IMR-90 (cell line): Measurements from ENCODE around the gene PIEZO1. TPM values are rescaled to one million over a fixed set of nuclear protein-coding genes. Genes with fewer than 3 reads are reported as not detected.

ENCODE experiments used
- ATAC-seq: fragments of 200-7000 bp; cut with Tn5 transposase; 2 replicates; pipeline ENCODE4 v1.9.1; 2020; ENCODE audit warnings: low read depth, mild to moderate bottlenecking, moderate library complexity
- BruUV-seq: library from RNA; stranded (reverse); fragments of 400-500 nt; replicated peaks from 2 replicates; lab custom pipeline; 2021; lab: Mats Ljungman, UMichigan
- CTCF ChIA-PET: fragments of 300-600 bp; formaldehyde crosslinking; extraction: SDS; loops from one replicate; lab custom pipeline; 2021; ENCODE audit warnings: antibody characterized with exemption; lab: Yijun Ruan, JAX
- POLR2A ChIA-PET: fragments of 300-600 bp; sonication (Branson Sonifier 250); formaldehyde crosslinking; loops from one replicate; lab custom pipeline; 2022; ENCODE audit warnings: antibody characterized with exemption; ENCODE audit not compliant: unreplicated experiment; lab: Charles Lee
- DNase-seq: peaks from one replicate; pipeline ENCODE4 v3.0.0; 2013
- H2AFZ ChIP-seq: replicated peaks from 2 replicates; pipeline ENCODE3; 2013; ENCODE audit warnings: low read length, mild to moderate bottlenecking; ENCODE audit not compliant: poor library complexity
- H2AK5ac ChIP-seq: 2 replicates; pipeline ENCODE4 v1.6.1; 2013; ENCODE audit warnings: low read depth, low read length, inconsistent platforms
- H2AK9ac ChIP-seq: replicated peaks from 2 replicates; pipeline ENCODE3; 2013; ENCODE audit warnings: mild to moderate bottlenecking, low read depth, low read length, moderate library complexity; ENCODE audit not compliant: poor library complexity
- H2BK120ac ChIP-seq: 2 replicates; pipeline ENCODE4 v1.6.1; 2013; ENCODE audit warnings: low read depth, low read length, inconsistent platforms
- H2BK15ac ChIP-seq: 3 replicates; pipeline ENCODE4 v1.6.1; 2013; ENCODE audit warnings: low read depth, low read length, inconsistent platforms
- H2BK20ac ChIP-seq: 2 replicates; pipeline ENCODE4 v1.6.1; 2013; ENCODE audit warnings: low read depth, mild to moderate bottlenecking, inconsistent platforms, low read length, moderate library complexity
- H2BK5ac ChIP-seq: 2 replicates; pipeline ENCODE4 v1.6.1; 2013; ENCODE audit warnings: mild to moderate bottlenecking, low read depth, low read length, inconsistent platforms; ENCODE audit not compliant: poor library complexity, severe bottlenecking
- H3K14ac ChIP-seq: replicated peaks from 2 replicates; pipeline ENCODE4 v1.6.1; 2013; ENCODE audit warnings: low read depth, low read length, inconsistent platforms
- H3K18ac ChIP-seq: 2 replicates; pipeline ENCODE4 v1.6.1; 2013; ENCODE audit warnings: low read depth, low read length, control low read depth
- H3K23ac ChIP-seq: 2 replicates; pipeline ENCODE4 v1.6.1; 2013; ENCODE audit warnings: low read depth, low read length, inconsistent platforms
- H3K27ac ChIP-seq: 2 replicates; pipeline ENCODE4 v1.5.1; 2013; ENCODE audit warnings: mild to moderate bottlenecking, control low read depth, low read length; ENCODE audit not compliant: insufficient read depth
- H3K27me3 ChIP-seq: 2 replicates; pipeline ENCODE4 v1.6.1; 2013; ENCODE audit warnings: low read length; ENCODE audit not compliant: control insufficient read depth, insufficient read depth
- H3K36me3 ChIP-seq: 2 replicates; pipeline ENCODE4 v1.6.1; 2013; ENCODE audit warnings: low read length, mixed read lengths; ENCODE audit not compliant: control insufficient read depth, insufficient read depth
- H3K4ac ChIP-seq: 2 replicates; pipeline ENCODE4 v1.6.1; 2013; ENCODE audit warnings: low read depth, low read length, inconsistent platforms
- H3K4me1 ChIP-seq: 2 replicates; pipeline ENCODE4 v1.6.1; 2013; ENCODE audit warnings: low read length, mixed read lengths; ENCODE audit not compliant: control insufficient read depth, insufficient read depth
- H3K4me2 ChIP-seq: 2 replicates; pipeline ENCODE4 v1.6.1; 2013; ENCODE audit warnings: low read depth, mild to moderate bottlenecking, control low read depth, low read length, moderate library complexity
- H3K4me3 ChIP-seq: 2 replicates; pipeline ENCODE4 v1.5.1; 2013; ENCODE audit warnings: low read depth, mild to moderate bottlenecking, control low read depth, low read length, moderate library complexity; ENCODE audit not compliant: insufficient read depth
- H3K56ac ChIP-seq: 2 replicates; pipeline ENCODE4 v1.6.1; 2013; ENCODE audit warnings: low read length, inconsistent platforms; ENCODE audit not compliant: insufficient read depth; ENCODE audit errors: extremely low read depth
- H3K79me1 ChIP-seq, 2 experiments: 2 replicates each; pipeline ENCODE4 v1.6.1; 2013; ENCODE audit warnings: low read length in 2 of 2, inconsistent platforms in 1 of 2, low read depth in 1 of 2
- H3K9ac ChIP-seq: 2 replicates; pipeline ENCODE4 v1.6.1; 2013; ENCODE audit warnings: low read depth, low read length, control low read depth
- H3K9me1 ChIP-seq: 2 replicates; pipeline ENCODE4 v1.6.1; 2013; ENCODE audit warnings: low read length, inconsistent platforms; ENCODE audit not compliant: insufficient read depth
- H3K9me3 ChIP-seq: 2 replicates; pipeline ENCODE4 v1.6.1; 2013; ENCODE audit warnings: low read length; ENCODE audit not compliant: control insufficient read depth, insufficient read depth
- H4K20me1 ChIP-seq: 2 replicates; pipeline ENCODE4 v1.6.1; 2013; ENCODE audit warnings: low read length, inconsistent platforms; ENCODE audit not compliant: insufficient read depth
- H4K5ac ChIP-seq: 2 replicates; pipeline ENCODE4 v1.6.1; 2013; ENCODE audit warnings: mild to moderate bottlenecking, low read depth, low read length, control low read depth
- H4K8ac ChIP-seq, 2 experiments: 2 replicates each; pipeline ENCODE4 v1.6.1; 2013; ENCODE audit warnings: low read depth in 2 of 2, low read length in 2 of 2, control low read depth in 1 of 2, inconsistent platforms in 1 of 2
- H4K91ac ChIP-seq: 2 replicates; pipeline ENCODE4 v1.6.1; 2013; ENCODE audit warnings: low read depth, low read length, inconsistent platforms; ENCODE audit not compliant: insufficient read depth
- CEBPB ChIP-seq: IDR thresholded peaks from 2 replicates; pipeline ENCODE4 v1.6.1; 2012; ENCODE audit warnings: low read depth, low read length, improper control_type of control experiment
- NFE2L2 ChIP-seq: fragments of 150-350 bp; IDR thresholded peaks from 2 replicates; pipeline ENCODE4 v1.6.1; 2016; ENCODE audit warnings: low read depth, mild to moderate bottlenecking, low read length
- RFX5 ChIP-seq: IDR thresholded peaks from 2 replicates; pipeline ENCODE4 v1.8.0; 2012; ENCODE audit warnings: low read depth, mild to moderate bottlenecking, low read length, moderate library complexity
- WGBS, 2 experiments: methylation state at CpG; one replicate each; pipeline versions ENCODE4 v1.1.5 to v1.1.7; 2013; ENCODE audit warnings: missing lambda C conversion rate in 2 of 2; ENCODE audit not compliant: insufficient read length in 1 of 2; ENCODE audit errors: extremely low coverage in 2 of 2; 5-methylcytosine and 5-hydroxymethylcytosine counted together
- dilution Hi-C: fragments of 300-500 bp; cut with HindIII; formaldehyde crosslinking; loops from one replicate; pipeline ENCODE4 v1.14.3; 2018; ENCODE audit warnings: low sequenced_read_pairs; ENCODE audit not compliant: unreplicated experiment
- in situ Hi-C: fragments of 300-500 bp; cut with MboI; formaldehyde crosslinking; loops from 3 replicates; pipeline ENCODE4 v1.14.3; 2019; ENCODE audit warnings: low sequenced_read_pairs, inconsistent platforms, mixed read lengths
- intact Hi-C: fragments of 100-400 bp; cut with micrococcal nuclease; formaldehyde crosslinking; loops from 2 replicates; pipeline ENCODE4 v1.10.0; 2022
- polyA plus RNA-seq, 3 experiments: library from polyadenylated mRNA; depleted of rRNA; stranded (reverse); fragments of >200 nt; gene quantifications; 2 replicates each; pipeline ENCODE4 v1.2.3, GENCODE V29; 2012; ENCODE audit warnings: low replicate concordance in 1 of 3
- total RNA-seq: library from RNA; depleted of rRNA; stranded (reverse); fragments of >200 nt; gene quantifications from 2 replicates; pipeline ENCODE4 v1.2.3, GENCODE V29; 2012

The PIEZO1 gene
- total and polyA plus RNA-seq, 2 of the 4 experiments (the other 2 are of a cell fraction): 36.2 to 372 TPM

- TF ChIP-seq NFE2L2 (no peak), CEBPB (no peak)
These were observed 28.5 kb upstream of the PIEZO1 start (continued) for GRCh38 chr16:88813269-88814143.

DNA sequence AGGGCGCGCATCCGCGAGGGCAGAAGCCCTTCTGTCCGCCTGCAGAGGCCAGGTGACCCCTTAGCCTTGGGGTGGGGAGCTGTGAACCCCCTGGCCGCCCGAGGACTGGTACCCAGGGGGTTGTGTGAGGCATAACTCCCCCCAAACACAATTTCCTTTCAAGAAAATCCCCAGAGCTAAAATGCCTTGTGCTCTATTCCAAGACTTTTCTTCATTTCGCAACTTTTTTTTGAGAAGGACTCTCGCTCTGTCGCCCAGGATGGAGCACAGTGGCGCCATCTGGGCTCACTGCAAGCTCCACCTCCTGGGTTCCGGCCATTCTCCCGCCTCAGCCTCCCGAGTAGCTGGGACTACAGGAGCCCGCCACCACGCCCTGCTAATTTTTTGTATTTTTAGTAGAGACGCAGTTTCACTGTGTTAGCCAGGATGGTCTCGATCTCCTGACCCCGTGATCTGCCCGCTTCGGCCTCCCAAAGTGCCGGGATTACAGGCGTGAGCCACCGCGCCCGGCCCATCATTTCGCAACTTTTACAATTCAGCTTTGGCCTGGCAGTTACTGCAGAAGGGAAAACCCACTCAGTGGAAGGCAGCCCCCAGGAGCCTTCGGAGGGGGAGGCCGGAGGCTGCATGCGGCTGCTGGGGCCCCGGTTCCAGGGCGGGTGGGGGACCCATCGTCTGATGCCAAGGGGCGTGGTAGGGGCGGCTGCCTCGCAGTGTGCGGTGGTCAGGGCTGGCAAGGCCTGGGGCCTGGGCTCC is 27.7 kb upstream of the PIEZO1 start:
- Histone ChIP-seq H3K36me3 (peaks cover 14% of the 10 kb centered on the region), H3K27ac (peak overlapping the region; percentile 71), H3K18ac (peak overlapping the region; percentile 1; the same call in 1 of the 2 replicates), H3K9me3 (no peaks in the 10 kb centered on the region), H3K56ac (no peak overlapping the region), H4K8ac (peak overlapping the region; percentile 43 to 85), H4K5ac (peak overlapping the region; percentile 38; the same call in 1 of the 2 replicates), H2BK20ac (no peak overlapping the region), H2AK9ac (peak overlapping the region; percentile 95), H3K4me3 (peak overlapping the region; percentile 60), H2BK120ac (no peak overlapping the region), H3K79me1 (peaks cover 4 to 26% of the 10 kb centered on the region in 2 experiments; a peak in 2 of 4 replicates), H2BK15ac (no peak overlapping the region), H3K14ac (no peak overlapping the region; the same call in none of the 2 replicates), H3K4me2 (peak overlapping the region; percentile 63), H2AFZ (peak overlapping the region; percentile 97), H3K9me1 (no peaks in the 10 kb centered on the region), H4K20me1 (peaks cover 23% of the 10 kb centered on the region), H3K4me1 (peaks cover 13% of the 10 kb centered on the region), H3K27me3 (no peaks in the 10 kb centered on the region), H2AK5ac (peak overlapping the region; percentile 85), H3K23ac (peak overlapping the region; percentile 2; the same call in 1 of the 2 replicates), H4K91ac (peak overlapping the region; percentile 57; the same call in 1 of the 2 replicates), H2BK5ac (peak overlapping the region; percentile 82), H3K4ac (peak overlapping the region; percentile 79), H3K9ac (peak overlapping the region; percentile 20)
- ChIA-PET POLR2A (no interaction called here), CTCF (interaction anchor here (1.6 kb wide), 1 partner anchor 45 kb away, joined by 7 read pairs; the partner anchor contains the start of genes GALNS and TRAPPC2L)
- intact Hi-C loops (loop anchor here (1.0 to 5.0 kb wide), 3 partner anchors 45 to 405 kb away; partner anchors contain the start of genes TRAPPC2L and ZNF778), in situ Hi-C loops (no loop called here), dilution Hi-C loops (no loop called here)
- WGBS, 2 experiments: 68% methylated on average over 17 of the region's 37 CpGs; no CpG with 5 or more reads in 1 of the 2 experiments
- TF ChIP-seq CEBPB: peak; percentile 83
- no peak for TF ChIP-seq RFX5
- ATAC-seq (no peak; the same call in 1 of the 2 replicates), DNase-seq (peak; percentile 37)
- no TSS peak for BruUV-seq
